HG03175 (cell line): ENCODE measurements around the gene PRDM8.
A peak's percentile ranks its signal among the peaks of the same experiment; 100 is the strongest.

Experiments used
- ATAC-seq: cut with Tn5 transposase; IDR thresholded peaks from one replicate; pipeline ENCODE4 v1.9.1; 2021; ENCODE audit warnings: mild to moderate bottlenecking, moderate library complexity; ENCODE audit not compliant: unreplicated experiment

PRDM8 gene

DNA sequence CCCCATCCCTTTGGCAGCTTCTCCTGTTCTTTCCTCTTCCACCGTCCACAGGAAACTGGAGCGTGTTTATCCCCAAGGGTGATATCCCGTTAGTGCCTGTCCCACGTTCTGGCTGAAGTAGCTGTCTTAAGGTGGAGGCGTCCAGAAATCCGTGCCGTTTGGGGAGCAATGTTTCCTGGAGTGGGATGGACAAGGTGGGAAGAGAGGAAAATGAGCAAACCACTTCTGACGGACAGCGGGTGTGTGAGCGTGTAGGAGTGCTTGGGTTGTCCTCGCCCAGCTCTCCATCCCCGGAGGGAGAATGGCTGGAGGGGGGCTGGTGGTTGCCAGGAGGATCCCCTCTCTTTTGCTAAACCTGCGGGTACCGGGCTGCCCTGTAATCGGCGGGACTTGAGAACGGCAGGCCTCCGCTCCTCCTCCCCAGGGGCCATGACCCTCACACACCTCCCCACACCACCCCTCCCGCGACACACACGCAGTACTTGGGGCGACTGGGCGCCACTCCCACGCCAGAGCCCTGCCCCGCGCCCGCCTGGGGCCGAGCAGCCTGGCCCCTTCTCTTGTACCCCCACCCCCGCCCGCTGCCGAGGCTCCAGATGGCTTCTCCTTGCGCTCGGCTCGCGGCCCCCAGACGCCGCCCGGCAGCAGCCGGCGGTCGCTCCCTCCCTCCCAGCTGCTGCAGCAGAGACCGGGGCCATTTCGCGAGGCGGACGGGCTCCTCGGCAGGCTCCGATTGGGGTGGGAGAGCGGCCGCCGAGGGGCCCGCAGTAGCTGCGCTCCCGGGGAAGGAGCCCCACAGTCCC, 13.9 kb upstream of the PRDM8 start:
- ATAC-seq, result peak; percentile 54

DNA sequence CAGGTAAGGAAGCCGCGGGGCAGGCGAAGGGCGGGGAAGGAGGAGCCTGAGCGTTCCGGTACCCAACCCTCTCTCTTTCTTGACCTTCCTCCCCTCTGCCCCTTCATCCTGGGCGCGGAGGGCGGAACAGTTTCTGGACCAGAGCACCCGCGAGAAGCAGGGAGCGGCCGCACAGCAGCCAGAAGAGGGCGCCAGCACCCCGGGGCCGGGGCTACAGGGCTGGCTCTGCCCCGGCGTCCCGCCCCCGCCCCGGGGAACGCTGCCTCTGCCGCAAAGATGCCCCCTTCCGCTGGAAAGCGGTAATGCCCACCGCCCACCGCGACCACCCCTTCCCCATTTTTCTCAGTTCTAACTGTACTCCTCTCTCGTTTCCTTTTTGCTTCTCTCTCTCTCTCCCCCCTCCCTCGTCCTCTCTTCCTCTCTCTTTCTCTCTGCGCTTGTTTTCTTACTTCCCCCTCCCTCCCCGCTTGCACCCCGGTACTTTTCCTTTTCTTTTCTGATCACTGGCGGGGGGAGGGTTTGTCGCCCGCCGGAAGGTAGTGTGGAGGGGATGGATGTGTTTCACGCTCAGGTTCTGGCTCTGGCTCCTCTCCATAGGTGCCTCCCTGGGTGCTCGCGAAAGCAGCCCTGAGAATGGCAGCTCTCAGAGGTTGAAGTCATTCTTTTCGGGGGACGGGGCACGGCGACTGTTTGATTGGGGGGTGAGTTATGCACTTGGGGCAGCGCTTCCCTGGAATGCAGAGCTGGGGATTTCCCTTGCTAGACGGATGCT, 13.1 kb upstream of the PRDM8 start:
- ATAC-seq, result peak; percentile 93

DNA sequence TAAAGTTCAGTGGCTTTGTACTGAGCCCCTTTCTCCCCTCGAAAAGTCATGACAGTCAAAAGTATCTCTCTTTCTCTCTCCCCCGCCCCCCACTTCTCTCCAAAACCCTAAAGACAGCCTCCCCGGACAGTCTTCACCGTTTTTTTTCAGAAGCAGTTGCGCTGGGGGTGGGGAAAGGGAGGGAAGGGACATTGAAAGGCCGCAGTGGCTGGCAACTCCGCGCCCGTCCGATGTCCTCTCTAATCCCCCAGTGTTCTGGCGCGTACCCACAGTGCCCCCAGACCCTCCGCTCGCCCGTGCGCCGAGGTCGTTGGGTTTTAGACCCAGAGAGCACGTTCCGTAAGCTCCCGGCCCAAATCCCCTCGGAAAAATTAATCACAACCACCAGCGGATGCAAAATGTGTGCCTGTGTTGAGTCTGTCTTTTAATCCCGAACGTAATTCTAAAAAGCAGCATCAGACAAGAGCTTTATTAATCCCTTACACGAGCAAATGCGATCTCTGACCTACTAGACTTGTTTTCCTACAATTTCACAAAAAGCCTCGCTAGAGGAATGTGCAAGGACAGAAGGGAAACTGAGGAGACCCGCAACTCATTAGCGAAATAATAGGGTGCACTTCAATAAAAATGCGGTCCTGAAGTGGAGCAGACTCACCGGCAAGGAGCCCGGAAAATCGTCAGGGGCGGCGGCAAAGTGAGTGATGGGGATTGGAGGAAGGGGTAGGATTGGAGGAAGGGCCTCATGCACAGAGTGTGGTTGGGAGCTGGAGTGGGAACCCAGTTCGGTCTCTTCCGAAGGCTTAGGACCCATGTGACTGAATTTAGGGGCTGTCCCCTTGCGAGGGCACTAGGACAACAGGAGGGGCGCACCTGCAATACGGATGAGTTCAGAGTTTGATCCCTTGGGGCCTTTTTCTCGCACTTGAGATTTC, 12.2 kb upstream of the PRDM8 start:
- no peak for ATAC-seq

DNA sequence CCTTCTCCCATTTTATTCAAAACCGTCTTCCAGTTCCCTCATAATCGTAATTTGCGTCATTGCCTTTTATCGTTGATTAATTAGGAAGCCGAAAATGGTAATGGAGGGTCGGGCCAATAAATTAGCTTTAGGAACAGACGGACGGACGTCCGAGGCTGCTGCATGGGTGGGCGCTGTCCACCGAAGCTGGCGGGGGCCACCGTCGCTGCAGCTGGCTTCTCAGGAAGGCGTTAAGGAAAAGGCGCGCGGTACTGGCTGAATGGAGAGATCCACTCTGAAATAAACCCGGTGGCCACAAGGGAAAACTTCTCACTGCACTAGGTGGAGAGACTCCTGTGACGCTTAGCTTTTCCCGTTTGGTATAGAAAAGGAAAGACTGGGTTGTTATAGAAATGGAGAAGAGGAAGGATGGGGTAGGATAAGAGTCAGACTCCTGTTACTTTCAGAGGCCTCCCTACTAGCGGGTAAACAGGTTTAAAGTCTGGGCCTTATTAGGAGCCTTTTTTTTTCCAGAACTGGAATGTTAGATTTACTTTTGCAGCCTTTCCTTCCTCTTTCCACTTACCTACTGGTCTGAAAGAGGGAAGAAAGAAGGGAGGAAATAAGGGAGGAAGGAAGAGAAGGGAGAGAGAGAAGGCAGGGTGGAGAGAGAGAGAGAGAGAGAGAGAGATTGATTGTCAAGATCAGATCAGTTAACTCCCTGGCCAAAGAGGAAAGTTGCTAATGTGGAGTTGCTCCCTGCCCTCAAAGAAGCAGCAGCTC, 11.3 kb upstream of the PRDM8 start:
- ATAC-seq, result no peak

DNA sequence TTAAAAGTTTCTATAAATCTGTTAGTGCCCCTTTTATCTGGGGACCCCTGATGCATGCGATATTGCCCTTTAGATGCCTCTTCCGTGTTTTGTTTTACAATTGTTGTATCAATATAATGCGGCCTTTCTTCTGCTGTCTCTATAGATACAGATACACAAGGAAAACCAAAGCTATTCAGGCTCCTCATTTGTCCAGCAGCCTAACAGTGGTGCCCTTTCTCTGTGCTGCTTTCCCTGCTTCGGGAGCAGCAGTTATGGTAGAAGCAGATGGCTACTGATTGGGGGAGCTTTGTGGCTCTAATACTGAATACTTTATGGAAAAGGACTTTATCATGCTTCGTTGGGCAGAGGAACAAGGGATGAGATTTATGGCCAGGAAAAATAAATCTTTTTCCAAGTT, 10.6 kb upstream of the PRDM8 start:
- no peak for ATAC-seq

DNA sequence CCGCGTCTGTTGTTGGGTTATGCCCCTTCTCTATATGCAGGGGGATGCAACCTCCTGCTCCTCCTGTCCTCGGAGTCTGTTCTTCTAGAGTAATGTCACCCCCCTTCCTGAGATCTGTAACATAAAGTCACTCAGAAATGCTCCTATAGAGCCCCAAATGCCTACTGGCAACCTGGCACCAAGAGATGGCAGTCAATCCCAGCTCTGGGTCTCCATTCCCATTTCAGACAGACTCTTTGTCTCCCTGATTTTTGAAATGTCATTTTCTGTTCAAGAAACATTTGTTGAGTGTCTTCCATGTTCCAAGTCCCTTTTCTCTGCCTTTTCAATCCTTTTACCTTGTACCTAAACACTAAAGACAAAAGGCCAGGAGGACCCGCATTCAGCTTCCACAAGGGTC, 9.6 kb upstream of the PRDM8 start:
- ATAC-seq, result no peak

DNA sequence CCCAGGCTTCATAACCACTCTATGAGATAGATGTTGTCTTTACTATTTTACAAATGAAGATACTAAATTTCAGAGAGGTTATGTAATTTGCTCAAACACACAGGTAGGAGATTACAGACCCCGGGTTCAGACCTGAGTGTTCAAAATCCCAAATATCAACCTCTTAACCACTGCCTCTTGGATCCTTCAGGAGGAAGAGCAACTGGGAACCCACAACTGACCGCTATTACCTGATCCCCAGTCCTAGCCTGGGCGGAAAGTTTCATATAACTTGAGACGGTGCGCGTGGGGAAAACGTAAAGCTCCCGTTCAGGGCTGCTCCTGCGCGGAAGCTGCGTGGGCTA, 8.9 kb upstream of the PRDM8 start:
- ATAC-seq, result no peak

DNA sequence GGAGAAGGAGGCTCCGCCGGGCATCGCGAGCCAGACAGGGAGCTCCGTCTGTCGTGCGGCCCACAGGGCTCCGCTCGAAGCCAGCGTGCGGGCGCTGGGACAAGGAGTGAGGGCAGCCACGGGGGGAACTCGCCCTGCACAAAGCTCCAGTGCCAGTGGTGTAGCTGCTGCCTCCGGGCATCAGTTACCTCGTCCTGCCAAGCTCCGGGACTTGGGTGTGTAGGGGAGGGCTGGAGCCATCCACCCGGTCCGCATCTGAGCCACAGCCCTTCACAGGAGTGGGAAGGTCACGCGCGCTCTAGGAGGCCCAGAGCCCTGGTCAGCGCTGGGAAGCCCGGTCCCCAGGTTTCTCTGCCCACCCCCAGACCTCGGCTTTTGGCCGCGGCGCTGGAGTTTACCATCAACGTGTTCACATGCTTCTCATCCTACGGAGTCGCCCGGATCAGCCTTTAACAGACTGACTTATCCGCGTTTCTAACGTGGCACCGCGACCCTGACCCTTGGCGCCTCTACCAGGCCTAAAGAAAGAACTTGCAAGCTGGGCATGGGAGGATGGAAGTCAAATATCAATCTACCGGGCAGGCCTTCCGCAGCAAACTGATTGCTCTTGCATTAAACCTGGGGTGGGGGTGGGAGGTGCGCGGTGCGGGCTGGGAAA, 8.4 kb upstream of the PRDM8 start:
- no peak for ATAC-seq

DNA sequence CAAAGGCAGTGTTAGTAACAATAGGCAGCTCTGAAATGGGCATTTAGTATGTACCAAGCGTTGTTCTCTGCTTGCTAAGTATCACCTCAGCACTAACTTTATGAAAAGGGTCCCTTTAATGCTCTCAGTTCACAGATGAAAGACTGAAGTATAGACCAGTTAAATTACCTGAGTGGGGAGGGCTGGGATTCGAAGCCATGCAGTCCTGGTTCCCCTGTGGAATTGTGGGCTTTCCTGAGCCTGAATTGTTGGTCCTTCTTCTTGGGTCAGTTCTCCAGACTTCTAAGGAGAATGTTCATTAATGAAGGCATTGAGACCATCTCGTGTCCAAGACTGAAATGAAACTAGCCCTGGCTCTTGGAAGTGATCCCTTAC, 7.7 kb upstream of the PRDM8 start:
- no peak for ATAC-seq

DNA sequence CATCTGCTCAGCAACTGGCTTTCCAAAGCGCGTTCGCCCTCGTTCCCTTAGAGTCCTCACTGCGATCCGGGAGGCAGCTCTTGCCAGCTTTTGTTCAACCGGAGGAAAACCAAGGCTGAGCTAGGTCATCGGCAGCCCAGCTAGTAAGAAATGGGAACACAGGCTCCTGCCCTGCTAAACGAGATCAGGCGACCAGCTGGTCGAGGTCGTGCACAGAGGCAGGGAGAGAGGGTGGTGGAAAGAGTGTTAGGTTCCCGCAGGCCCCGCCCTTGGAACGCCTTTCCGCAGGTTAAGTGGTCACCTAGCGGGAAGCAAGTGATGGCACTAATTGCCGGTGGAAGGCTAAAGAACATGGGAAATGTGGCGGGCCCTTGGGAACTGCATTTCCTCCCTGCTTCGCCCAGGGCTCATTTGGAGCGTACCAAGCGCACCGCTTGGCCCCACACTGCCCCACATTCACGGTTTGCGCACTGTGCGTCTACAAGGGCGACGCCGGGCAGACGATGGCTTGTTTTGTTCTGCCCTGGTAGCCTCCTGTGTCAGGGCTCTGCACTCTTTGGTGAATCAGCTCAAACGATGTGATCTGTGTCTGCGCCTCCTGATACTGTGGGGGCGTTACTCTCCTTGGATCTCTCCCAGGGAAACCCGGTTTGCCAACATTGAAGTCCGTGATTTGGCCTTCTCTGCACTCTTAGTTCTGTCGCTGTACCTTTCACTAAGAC, 7.2 kb upstream of the PRDM8 start:
- ATAC-seq, result no peak

DNA sequence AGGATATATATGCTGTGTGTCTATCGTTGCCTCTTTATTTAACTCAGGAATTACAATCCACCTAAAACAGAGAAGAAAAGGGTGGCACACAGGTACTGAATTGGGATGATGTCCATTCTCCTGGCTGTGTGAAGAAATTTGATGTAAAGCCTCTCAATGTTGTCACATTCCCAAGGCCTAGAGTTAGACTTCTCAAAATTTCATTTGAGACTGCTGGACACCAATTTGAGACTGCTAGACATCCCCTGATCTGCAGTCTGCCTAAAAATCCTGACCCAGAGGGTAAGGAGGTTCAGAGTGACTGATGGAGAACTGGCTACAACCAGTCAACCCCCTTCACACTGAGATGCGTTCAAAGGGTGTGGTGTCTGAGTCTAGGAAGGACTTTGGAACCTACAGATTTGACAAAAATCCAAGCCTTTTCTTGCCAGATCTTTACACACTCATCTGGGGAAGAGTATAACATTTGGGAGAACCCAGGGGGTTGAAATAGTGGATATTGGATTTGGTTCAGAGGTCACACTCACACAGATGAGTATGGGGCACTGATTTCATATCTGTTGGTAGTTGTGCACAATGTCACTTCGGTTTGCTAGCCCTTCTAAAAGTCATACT, 4.9 kb upstream of the PRDM8 start:
- no peak for ATAC-seq

DNA sequence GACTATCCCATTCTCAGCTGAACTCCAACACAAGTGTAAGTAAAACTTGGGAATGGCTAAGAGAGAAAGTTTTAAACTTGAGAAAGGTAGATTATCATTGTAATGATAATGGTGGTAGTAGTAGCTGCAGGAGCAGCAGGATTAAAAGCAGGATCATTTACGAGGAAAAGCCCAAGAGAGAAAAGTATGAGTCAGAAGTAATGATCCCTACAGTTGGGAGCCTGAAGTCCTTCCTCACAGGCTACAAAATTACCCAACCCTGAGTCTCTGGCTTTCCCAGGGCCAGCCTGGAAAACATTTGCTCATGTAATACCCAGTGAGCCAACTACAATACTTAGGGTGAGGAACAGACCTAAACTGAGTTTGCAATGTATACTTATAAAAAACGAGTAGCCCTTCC, 4.4 kb upstream of the PRDM8 start:
- ATAC-seq, result no peak

DNA sequence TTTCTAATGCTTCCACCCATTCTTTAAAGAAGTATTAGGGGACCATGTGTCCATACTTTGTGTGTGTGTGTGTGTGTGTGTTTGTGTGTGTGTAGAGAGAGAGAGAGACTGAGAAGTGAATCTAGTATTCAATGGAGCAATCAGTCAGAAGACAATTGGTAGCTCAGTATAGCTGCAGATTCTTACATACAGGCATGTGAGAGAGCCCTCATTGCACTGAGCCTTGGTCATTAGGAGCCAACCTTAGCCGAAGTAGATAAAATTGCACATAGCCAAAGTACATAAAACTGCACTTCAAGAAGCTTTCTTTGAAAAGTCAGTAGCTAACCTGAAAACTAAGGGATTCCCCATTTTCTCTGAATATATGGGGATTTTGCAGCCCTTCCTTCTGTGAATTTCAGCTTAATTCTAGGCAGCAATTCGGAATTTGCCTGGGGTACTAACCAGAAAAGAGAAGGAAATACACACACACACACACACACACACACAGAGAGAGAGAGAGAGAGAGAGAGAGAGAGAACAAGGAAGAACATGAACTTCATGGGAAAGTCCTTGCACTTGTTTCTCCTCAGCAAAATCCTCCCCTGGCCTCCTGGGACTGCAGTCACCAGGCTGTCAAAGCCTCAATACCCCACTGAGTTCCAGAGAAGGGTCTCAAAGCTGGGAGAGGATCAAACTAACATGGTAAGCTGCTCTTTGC, 1.7 kb upstream of the PRDM8 start:
- ATAC-seq, result no peak

DNA sequence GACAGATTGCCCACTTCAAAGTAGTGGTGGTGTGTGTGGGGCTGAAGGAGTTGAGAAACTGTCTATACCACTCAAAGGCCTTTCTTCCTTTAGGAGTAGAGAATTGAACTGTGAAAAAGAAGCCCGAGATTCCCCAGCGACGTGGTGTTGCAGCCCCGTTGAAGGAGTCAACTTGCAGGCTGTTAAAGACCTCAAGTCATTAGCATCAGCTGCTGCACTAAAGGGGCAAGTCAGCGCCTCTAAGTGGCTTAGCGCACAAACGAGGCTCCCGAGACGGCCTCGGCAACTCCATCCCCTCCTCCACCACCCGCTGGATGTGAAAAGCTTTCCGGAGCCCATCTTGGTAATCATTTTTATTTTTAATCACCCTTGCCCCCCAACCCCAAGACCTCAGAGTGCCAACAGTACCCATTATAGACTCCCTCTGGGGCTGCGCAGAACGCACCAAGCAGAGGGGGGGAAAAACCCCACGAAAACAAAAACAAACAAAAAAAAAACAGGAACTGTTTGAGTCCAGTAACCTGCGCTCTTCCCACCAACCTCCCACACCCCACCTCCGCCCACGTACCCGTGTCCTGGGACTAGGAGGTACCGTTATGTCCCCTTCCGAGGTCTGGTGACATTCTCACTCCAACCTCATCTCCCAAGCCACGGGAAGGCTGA, 913 bp upstream of the PRDM8 start:
- no peak for ATAC-seq

DNA sequence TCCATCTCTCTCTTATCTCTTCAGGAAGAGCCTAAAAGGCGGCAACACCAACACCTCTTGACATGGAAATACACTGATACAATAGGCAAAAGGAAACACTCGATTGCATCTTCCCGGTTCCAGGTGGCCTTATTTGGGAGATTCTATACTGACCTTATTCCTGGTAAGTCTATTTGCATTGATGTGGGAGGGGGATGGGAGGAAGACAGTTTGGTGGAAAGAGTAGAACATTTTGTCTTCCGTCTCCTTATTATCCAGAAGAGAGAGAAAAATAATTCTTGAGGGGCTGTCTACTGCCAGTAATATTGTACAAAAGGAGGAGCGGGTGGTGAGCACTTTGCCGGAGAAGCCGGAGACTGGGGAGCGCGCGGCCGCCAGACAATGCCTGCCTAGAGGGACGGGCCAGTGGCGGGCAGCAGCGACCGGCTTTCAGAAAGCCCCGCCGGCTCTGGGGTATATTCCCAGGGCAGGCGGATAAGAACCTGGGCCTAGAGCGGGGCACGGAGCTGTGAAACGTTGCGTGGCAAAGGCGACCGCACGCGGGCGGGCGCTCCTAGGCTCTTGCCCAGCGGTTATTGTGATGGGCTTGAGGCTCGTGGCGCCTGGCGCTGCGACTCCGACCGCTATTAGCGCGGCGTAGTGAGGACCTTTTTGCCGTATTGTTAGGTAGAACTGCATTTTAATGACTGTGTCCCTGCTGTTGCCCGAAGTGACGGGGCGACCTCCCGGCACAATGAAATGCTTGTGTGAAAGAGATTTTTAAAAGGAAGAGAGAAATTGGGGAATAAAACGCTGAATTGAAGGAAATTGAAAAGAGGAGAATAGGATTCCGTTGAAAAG, 518 bp downstream of the PRDM8 start:
- no peak for ATAC-seq

DNA sequence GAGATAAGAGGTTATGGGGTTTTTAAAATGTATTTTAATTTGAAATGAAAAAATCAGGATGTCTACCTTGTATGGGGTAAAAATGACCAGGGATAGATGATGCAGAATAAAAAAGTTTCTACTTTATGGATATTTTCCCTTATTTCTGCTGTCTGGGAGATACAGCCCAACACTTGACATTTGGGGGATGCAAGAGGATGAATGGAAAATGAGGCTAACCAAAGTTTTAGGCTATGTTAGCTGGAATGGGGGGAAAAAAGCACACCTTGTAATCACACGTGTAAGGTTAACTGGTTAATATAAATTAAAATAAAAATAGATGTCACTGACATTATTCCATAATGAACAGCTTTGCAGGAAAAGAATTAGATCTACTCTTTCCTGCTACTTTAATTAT, 1.1 kb downstream of the PRDM8 start:
- ATAC-seq, result no peak

DNA sequence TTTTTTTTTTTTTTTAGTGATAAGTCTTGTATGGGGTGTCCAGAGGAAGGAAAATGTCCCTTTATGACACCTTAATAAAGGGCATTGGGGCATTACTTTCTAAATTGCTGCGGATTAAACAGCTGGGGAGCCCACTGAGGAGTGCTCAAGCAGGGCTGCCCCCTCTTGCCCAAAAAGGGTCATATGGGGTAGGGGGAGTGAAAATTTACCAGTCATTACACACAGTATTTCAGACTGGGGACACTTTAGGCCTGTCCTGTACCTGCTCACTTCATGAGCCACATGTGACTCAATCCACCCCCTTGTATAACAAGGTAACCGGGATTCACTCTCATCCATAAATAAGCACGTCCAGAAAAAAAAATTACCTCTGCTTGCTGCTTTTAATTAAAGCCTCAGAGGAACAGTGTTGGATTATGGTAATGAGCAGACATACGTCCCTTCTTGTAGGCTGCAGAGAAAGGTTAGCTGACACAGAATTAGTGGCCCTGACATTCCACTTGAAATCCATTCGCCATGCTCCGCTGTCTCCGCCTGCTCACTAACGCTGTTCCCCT, 1.8 kb downstream of the PRDM8 start:
- no peak for ATAC-seq
